Loucy (cell line): Measurements from ENCODE around the gene VWF.

Experiments used
- H2AFZ ChIP-seq: fragments of 200-600 bp; sonication (generic); 2 replicates; pipeline ENCODE4 v1.6.0; 2016; ENCODE audit warnings: antibody characterized with exemption, mild to moderate bottlenecking, low read length, moderate library complexity
- H3F3A ChIP-seq: fragments of 200-600 bp; 2 replicates; pipeline ENCODE4 v1.6.0; 2016; ENCODE audit warnings: antibody characterized with exemption, low read depth, mild to moderate bottlenecking
- H3K27me3 ChIP-seq: fragments of 200-600 bp; sonication (generic); 2 replicates; pipeline ENCODE4 v1.6.1; 2014; ENCODE audit warnings: low read length, mild to moderate bottlenecking; ENCODE audit not compliant: insufficient read depth, poor library complexity, severe bottlenecking
- H3K36me3 ChIP-seq: fragments of 200-600 bp; sonication (generic); 2 replicates; pipeline ENCODE4 v1.6.1; 2016; ENCODE audit warnings: low read length; ENCODE audit not compliant: insufficient read depth
- H3K4me1 ChIP-seq: fragments of 200-600 bp; sonication (generic); 2 replicates; pipeline ENCODE4 v1.5.1; 2014; ENCODE audit warnings: low read length, mild to moderate bottlenecking; ENCODE audit not compliant: insufficient read depth, poor library complexity, severe bottlenecking
- H3K4me2 ChIP-seq: fragments of 200-600 bp; sonication (generic); 2 replicates; pipeline ENCODE4 v1.6.0; 2014; ENCODE audit warnings: antibody characterized with exemption, low read length, low read depth, mild to moderate bottlenecking; ENCODE audit not compliant: poor library complexity, severe bottlenecking
- H3K4me3 ChIP-seq: fragments of 200-600 bp; sonication (generic); 2 replicates; pipeline ENCODE4 v1.5.1; 2014; ENCODE audit warnings: low read length, mild to moderate bottlenecking, mixed read lengths; ENCODE audit not compliant: poor library complexity, severe bottlenecking
- H3K79me2 ChIP-seq: fragments of 200-600 bp; sonication (generic); 2 replicates; pipeline ENCODE4 v1.6.1; 2014; ENCODE audit warnings: low read length; ENCODE audit not compliant: insufficient read depth
- H3K9ac ChIP-seq: fragments of 200-600 bp; sonication (generic); 2 replicates; pipeline ENCODE4 v1.6.0; 2014; ENCODE audit warnings: mild to moderate bottlenecking, low read depth, low read length, moderate library complexity; ENCODE audit not compliant: poor library complexity, severe bottlenecking
- H3K9me2 ChIP-seq: fragments of 200-600 bp; sonication (generic); replicated peaks from 2 replicates; pipeline ENCODE4 v1.6.1; 2016; ENCODE audit warnings: low read depth, low read length, mixed read lengths
- H3K9me3 ChIP-seq: fragments of 200-600 bp; sonication (generic); 2 replicates; pipeline ENCODE4 v1.6.1; 2014; ENCODE audit warnings: mild to moderate bottlenecking, antibody characterized with exemption, low read length, low read depth; ENCODE audit not compliant: insufficient read depth
- H4K20me1 ChIP-seq: fragments of 200-600 bp; sonication (generic); 2 replicates; pipeline ENCODE4 v1.6.0; 2014; ENCODE audit warnings: antibody characterized with exemption, low read length, mild to moderate bottlenecking; ENCODE audit not compliant: insufficient read depth, poor library complexity, severe bottlenecking
- EZH2phosphoT487 ChIP-seq: fragments of 200-600 bp; IDR thresholded peaks from 2 replicates; pipeline ENCODE4 v1.6.1; 2018; ENCODE audit warnings: antibody characterized with exemption, mild to moderate bottlenecking, moderate library complexity, borderline replicate concordance
- TF ChIP-seq, protein P1 (sequence below): fragments of 200-600 bp; sonication (generic); conservative IDR thresholded peaks from 2 replicates; pipeline ENCODE4 v1.5.1; 2014; ENCODE audit warnings: mild to moderate bottlenecking, antibody characterized with exemption, low read length

Gene VWF

DNA sequence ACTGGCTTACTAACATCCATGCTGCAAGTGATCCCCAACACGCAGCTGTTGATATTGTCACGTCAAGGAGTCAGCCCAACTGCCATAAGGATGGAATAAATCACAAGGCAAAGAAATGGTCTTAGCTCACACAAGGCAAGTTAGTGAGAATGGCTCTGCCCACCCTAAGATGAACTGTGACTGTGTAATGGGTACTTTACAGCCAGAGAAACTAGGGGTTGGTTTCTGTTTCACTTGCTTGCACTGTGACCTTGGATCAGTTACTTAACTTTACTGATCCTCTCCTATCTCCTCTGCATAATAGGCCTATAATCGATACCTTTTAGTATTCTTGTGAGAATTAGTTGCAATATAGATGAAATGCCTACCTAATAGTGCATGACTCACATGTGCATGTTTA lies 127.2 kb downstream of the VWF start:
- no peaks in the 10 kb centered on the region for H3K9me3 ChIP-seq
- H3K9me2 ChIP-seq = no peaks in the 10 kb centered on the region
- no peak overlapping the region for H3K4me2 ChIP-seq
- no peaks in the 10 kb centered on the region for H3K27me3 ChIP-seq
- H3K79me2 ChIP-seq = no peaks in the 10 kb centered on the region
- TF ChIP-seq, protein P1, sequence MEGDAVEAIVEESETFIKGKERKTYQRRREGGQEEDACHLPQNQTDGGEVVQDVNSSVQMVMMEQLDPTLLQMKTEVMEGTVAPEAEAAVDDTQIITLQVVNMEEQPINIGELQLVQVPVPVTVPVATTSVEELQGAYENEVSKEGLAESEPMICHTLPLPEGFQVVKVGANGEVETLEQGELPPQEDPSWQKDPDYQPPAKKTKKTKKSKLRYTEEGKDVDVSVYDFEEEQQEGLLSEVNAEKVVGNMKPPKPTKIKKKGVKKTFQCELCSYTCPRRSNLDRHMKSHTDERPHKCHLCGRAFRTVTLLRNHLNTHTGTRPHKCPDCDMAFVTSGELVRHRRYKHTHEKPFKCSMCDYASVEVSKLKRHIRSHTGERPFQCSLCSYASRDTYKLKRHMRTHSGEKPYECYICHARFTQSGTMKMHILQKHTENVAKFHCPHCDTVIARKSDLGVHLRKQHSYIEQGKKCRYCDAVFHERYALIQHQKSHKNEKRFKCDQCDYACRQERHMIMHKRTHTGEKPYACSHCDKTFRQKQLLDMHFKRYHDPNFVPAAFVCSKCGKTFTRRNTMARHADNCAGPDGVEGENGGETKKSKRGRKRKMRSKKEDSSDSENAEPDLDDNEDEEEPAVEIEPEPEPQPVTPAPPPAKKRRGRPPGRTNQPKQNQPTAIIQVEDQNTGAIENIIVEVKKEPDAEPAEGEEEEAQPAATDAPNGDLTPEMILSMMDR = no peak
- TF ChIP-seq EZH2phosphoT487 = no peak
- H3F3A ChIP-seq = no peaks in the 10 kb centered on the region
- no peaks in the 10 kb centered on the region for H3K4me1 ChIP-seq
- no peak overlapping the region for H3K9ac ChIP-seq
- H2AFZ ChIP-seq = no peak overlapping the region
- H4K20me1 ChIP-seq = no peaks in the 10 kb centered on the region
- H3K36me3 ChIP-seq = no peaks in the 10 kb centered on the region
- no peak overlapping the region for H3K4me3 ChIP-seq

- H3K4me1 ChIP-seq = no peaks in the 10 kb centered on the region
- no peaks in the 10 kb centered on the region for H3F3A ChIP-seq
- no peaks in the 10 kb centered on the region for H3K36me3 ChIP-seq
- H2AFZ ChIP-seq = no peak overlapping the region
- H3K79me2 ChIP-seq = no peaks in the 10 kb centered on the region
- H3K4me2 ChIP-seq = no peak overlapping the region
- no peak overlapping the region for H3K4me3 ChIP-seq
- no peak for TF ChIP-seq EZH2phosphoT487
- TF ChIP-seq, protein P1 = no peak
- no peaks in the 10 kb centered on the region for H3K9me2 ChIP-seq
- no peaks in the 10 kb centered on the region for H4K20me1 ChIP-seq
- H3K9me3 ChIP-seq = no peaks in the 10 kb centered on the region
- H3K27me3 ChIP-seq = no peaks in the 10 kb centered on the region
- H3K9ac ChIP-seq = no peak overlapping the region
Observed at GRCh38 chr12:5996459-5996858, 128.0 kb downstream of the VWF start.

GRCh38 chr12:5989621-5990020 lies 134.8 kb downstream of the VWF start:
- no peak overlapping the region for H3K9ac ChIP-seq

More at GRCh38 chr12:5989621-5990020, 134.8 kb downstream of the VWF start:
- no peaks in the 10 kb centered on the region for H3K9me2 ChIP-seq
- no peaks in the 10 kb centered on the region for H3K9me3 ChIP-seq
- no peak overlapping the region for H2AFZ ChIP-seq
- no peak overlapping the region for H3K4me2 ChIP-seq
- no peaks in the 10 kb centered on the region for H3K4me1 ChIP-seq
- TF ChIP-seq, protein P1 = no peak
- TF ChIP-seq EZH2phosphoT487 = no peak
- no peaks in the 10 kb centered on the region for H3K36me3 ChIP-seq
- H3K79me2 ChIP-seq = no peaks in the 10 kb centered on the region
- no peak overlapping the region for H3K4me3 ChIP-seq
- no peaks in the 10 kb centered on the region for H3K27me3 ChIP-seq
- H3F3A ChIP-seq = no peaks in the 10 kb centered on the region
- H4K20me1 ChIP-seq = no peaks in the 10 kb centered on the region
